ENCODE data around the gene ITGB5.
A peak's percentile ranks its signal among the peaks of the same experiment; 100 is the strongest.

The ITGB5 gene

DNA sequence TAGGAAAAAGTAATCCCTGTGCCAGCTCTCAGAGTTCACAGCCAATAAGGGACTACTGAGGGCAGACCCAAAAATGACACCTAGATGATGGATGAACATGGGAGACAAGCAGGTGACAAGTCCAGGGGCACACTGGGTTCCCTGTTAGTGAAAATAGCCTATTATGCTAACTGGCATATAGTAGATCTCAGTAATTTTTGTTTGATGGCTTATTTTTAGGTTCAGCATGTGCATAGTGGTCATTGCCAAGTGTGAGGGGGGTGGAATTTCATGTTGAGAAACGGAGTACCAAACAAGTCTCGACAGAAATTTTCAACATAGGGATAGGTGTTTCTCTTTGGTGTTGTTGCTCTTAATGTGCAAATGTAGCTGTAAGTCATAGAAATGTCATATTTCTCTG is 6.4 kb upstream of the ITGB5 start:
- DNase-seq (ENCODE audit: low spot score): no peak

DNA sequence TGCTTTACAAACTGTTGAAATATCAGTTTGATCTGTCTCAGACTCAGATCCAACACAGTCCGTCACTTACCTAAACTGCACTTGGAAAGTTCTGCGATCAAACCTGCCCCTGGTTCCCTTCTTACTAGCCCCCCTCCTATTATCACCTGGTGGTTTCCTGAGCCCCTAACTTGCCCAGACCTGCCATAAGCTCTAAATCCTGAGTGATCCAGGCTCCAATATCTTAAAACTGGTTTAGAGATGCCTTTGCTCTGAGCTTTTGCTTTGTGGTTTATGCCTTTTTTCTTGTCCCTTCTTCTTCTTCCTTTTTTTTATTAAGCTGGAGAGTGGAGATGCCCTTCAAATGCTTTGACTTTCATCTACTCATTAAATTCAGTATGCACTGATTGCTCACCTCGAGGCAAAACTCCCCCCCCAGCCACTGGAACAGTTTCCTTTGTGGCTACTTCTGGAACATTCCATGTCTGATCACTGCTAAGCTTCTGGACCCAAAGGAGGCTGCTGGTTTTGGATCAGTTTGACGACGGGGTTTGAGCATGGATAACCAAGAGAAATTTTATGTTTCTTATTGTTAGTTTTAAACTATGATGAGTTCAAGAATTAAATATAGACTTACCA is 3.5 kb upstream of the ITGB5 start:
- DNase-seq (ENCODE audit: low spot score): no peak

DNA sequence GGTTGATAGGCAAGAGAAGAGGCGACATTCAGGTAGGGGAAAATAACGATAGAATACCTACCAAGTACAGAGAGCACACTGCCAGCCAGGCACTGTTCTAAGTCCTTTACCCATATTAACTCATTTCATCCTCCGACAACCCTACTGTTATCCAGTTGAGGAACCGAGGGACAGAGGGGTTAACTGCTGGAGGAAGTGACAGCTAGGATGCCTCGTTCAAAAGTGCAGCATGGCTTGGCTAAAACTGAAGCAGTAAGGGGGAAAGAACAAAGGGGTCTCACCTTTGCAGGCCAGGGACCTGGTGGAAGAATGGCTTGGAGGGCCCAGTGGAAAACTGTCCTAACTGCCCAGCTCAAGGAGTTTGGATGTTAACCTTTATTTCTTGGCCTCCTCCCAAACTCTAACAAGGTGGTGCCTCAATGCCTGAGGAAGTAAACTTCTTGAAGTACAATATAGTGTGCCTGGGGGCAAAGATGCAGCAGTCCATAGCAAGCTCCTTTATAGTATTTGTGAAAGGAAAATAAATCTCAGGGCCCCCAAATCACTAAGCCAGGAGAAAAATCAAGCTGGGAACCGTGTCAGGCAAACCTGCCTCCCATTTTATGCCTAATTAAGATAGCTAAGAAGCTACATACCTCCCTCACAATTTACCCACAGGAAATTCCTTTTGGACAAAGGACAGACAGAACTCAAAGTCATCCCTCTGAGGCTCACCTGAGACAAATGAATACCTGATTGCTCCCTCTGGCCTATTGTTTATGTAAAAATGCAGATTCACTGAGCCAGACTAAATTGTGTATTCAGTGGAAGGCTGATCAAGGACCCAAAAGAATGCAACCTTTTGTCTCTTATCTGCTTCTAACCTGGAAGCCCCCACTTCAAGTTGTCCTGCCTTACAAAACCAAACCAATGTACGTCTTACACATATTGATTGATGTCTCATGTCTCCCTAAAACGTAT is 1.6 kb upstream of the ITGB5 start:
- DNase-seq (ENCODE audit: low spot score): no peak

DNA sequence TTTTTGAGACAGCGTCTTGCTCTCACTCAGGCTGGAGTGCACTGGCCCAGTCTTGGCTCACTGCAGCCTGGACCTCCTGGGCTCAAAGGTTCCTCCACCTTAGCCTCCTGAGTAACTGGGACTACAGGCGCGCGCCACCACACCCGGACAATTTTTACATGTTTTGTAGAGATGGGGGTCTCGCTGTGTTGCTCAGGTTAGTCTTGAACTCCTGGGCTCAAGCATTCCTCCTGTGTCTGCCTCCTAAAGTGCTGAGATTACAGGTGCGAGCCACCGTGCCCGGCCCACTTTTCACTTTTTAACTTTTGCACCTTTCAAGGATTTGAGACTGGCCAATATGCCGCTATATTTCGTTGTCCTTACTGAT is 750 bp upstream of the ITGB5 start:
- no peak for DNase-seq (ENCODE audit: low spot score)

DNA sequence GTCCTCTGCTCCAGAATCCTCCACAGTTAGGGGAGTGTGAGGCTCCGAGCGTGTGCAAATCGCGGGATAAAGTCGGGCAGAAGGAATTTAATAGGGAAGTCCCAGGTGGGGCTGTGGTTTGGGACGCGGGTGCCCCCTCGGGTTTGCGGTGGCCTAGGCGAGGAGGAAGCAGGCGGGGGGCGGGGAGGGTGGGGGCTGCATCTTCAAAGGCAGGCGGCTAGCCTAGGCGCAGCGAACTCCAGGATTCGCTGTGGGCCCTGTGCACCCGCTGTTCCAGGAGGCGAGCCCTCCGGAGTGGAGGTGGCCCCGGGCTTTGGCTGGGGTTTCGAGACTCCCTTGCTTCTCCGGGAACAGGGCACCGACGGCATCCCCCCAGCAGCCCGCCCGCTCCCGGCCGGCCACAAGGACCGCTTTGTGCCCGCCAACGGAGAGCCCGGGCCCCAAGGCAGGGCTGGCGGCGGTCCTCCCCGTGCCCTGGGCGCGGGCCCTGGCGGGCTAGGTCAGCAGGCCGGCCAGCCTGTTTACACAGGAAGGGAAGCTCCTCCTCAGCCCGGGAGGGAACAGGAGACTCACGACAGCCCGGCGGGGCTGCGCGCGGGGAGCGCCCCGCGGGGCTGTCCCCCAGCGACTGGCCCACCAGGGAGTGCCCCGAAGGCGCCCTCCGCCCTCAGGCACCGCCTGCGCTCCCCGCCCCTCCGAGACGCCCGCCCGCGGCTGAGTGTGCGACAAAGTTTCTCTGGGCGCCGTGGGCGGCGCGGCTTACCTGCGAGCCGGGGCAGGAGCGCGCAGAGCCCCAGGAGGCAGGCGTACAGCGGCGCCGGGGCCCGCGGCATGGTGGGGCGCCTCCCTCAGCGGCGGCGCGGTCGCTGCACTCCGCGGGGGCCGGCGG is 753 bp downstream of the ITGB5 start:
- DNase-seq (ENCODE audit: low spot score): peak; percentile 69

DNA sequence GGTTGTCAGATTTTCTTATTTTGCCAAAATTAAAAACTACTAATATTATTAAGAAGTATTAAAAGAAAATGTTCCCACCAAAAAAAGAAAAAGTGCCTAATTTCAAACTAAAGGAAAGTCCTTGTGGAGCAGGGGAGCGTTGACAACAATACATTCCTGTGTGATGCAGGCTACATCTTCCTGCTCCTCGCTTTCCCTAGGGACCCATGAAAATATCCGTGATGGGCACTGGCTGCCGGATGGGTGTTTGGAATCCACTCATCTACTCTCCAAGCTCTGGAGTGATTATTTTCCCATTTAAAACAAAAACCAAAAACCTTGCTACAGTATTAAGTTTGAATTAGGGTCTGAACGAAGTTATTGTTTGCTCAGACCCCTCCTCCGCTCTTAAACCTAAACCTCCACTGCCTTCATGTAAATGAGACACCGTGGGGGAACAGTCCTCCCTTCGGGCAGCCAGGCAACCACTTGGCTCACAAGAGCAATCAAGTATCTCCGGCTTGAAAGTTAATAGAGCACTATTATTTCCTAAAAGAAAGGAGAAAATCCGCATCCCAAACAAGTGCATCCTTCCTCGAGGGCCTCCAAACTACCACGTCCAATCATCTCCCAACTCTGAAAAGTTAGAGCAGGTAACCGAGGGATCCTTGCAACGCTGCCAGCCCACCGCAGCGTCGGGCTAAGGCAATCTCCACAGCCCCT is 1.5 kb downstream of the ITGB5 start:
- peak; percentile 83 for DNase-seq (ENCODE audit: low spot score)

DNA sequence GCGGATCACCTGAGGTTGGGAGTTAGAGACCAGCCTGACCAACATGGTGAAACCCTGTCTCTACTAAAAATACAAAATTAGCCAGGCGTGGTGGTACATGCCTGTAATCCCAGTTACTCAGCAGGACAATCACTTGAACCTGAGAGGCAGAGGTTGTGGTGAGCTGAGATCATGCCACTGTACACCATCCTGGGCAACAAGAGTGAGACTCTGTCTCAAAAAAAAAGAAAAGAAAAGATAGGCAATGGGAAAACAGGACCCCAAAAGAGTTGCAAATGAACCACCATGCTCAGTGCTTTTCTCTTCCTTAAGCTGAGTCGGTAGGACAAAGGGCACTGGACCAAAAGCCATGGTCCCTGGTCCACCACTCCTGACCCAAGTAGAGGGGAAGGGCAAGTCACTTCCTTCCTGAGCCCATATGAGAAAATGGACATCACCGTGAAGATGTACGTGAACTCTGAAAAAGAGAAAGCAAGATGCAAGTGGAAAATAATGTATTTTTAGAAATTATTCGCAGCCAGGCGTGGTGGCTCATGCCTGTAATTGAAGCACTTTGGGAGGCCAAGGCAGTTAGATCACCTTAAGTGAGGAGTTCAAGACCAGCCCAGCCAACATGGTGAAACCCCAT is 2.6 kb downstream of the ITGB5 start:
- DNase-seq (ENCODE audit: low spot score): no peak

DNA sequence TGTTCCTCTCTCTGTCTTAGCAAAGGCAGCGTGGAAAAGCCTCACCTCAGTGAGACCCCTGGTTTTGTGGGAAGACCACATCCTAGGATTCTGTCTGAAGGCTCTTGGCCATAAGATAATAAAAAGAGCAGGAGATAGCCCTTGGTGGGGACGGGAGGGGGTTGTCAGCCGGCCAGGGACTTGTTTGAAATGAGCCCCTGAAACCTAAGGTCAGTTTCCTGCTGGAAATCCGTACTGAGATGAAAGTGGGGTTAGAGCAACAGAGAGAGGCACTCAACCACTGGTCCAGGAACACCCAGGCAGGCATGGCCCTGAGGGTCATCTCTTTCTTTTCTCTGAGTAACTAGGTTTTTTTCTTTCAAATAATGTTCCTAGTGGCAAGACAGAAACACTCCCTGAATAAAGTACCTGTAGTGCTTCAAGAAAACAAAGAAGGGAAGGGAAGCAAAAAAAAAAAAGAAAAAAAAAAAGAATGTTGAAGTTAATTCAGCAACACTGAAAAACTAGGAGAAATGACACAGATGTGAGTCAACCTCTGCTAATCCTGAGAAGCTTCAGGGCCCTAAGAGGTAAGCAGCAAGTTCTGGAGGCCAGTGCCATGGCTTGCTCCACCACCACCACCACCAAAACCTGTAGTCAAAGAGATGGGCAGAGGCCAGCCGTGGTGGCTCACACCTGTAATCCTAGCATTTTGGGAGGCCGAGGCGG is 3.2 kb downstream of the ITGB5 start:
- DNase-seq (ENCODE audit: low spot score): no peak

DNA sequence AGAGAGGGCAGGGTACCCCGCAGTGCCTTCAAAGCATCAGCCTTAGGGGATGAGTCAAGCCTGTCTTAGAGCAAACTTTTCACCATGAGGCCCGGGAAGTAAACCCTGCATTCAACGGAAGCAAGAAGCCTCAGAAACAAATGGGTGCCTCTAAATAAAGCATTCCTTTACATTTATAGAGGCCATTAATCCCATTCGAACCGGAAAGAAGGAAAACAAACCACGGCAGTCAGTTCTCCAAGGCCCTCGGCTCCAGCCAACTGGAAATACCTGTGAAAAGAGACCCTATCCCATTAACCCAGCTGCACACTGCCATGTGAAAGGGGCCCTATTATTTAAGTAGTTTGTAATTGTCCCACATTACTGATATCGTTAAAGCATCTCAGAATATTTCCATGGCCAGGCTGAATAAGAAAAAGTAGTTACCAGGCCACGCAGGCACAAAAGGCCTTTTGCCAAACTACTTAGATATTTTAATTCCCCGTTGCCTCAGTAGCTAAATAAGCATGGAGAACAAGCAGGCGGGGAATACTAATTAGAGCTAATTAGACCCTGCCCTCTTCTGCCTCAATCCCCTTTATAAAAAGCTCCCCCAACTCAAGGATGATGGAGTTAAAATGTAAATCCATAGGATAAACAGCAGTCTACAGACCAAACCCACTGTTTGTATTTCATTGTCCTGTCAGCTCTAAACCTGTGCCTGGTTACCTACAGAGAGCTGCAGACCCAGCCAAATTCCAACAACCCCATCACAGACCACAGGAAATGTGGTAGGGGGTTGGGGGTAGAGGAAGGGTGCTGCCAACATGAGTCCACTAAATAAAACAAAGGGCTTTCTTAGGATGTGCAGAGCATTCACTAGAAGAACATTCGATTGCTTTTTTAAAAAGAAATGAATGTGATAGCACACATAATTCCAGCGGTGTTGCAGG is 4.1 kb downstream of the ITGB5 start:
- DNase-seq (ENCODE audit: low spot score): no peak

DNA sequence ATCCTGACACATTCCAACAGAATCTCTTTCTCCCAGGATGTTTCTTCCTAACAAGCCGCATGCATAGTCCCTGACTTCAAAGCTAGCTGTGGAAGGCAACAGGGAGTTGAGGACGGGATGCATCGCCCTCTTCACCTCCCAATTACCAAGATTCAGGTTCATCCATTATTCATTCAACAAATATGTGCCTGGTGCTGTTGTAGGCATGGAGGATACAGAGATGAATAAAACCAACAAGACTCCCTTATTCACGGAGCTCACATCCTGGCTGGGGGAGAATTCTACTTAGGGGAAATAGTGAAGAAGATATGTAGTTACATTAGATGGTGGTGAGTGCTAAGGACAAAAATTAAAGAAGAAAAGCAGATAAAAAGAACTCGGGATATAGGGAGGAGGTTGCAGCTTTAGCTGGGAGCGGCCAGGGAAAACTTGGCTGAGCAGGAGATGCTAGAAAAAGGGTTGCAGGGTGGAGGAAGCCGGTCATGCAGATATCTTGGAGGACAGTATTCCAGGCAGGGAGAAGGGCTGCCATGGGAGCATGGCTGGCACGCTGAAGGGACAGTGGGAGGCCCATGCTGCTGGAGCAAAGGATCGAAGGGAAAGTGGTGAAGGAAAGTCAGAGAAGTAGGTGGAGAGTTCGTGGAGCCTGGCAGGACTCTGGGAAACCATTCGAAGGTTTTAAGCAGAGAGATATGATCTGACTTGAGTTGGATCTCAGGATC is 5.0 kb downstream of the ITGB5 start:
- DNase-seq (ENCODE audit: low spot score): no peak

DNA sequence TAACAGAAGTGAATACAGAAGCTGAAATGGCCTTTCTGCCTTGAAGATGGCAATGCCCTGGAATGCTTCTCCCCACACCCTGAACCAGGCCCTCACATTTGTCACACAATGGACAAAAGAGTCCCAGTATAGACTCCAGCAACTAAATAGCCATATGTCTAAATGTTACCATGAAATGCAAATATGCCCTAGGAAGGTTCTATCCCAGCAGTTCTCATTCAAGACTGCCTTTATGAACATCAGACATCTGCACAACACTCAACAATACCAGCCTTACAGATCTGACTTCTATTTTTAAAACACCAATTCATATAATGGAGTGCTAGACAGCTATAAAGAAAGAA is 7.9 kb downstream of the ITGB5 start:
- no peak for DNase-seq (ENCODE audit: low spot score)

DNA sequence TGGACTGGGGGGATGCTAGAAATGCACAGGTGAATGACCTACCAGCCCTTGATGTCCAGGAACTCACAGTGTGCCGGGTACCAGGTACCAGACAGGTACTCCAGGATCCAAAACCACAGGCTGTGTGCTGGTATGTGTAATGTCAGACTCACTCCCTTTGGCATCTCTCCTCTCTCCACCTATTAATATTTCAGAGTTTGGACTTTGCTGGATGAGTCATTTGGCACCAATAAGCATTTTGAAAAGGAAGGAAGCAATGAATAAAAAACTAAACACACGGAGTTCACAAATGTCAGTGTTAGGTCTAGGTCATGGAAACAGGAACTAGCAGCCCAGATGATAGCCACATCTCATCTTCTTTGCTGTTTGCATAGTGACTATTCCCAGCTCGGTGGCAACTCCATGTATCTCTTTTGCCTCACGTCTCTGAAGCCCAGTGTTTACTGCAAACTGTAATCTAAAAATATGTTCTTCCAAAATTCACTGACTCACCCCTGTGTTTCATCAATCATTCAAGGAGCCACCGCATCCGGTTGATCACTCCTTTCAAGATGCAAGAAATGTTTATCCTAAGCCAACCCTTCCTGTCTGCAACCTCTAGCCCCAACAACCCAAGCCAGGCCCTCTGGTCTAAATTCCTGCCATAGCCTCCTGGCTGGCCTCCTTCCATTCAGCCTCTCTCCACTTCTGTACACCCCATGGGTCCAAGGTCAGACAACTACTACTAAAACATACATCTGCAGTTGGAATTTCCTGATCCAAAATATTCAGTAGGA is 8.4 kb downstream of the ITGB5 start:
- DNase-seq (ENCODE audit: low spot score): peak; percentile 86

DNA sequence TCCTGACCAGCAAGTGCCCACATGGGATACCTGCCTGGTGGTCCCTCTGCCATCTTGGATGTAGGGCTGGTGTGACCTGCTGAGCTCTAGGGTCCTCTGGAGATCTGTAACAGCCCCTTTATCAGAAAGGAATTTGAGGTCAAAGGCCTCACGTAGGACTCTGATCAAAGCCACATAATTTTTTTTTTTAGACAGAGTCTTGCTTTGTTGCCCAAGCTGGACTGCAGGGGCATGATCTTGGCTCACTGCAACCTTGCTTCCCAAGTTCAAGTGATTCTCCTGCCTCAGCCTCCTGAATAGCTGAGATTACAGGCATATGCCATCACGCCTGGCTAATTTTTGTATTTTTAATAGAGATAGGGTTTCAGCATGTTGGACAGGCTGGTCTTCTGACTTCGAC is 9.5 kb downstream of the ITGB5 start:
- no peak for DNase-seq (ENCODE audit: low spot score)

DNA sequence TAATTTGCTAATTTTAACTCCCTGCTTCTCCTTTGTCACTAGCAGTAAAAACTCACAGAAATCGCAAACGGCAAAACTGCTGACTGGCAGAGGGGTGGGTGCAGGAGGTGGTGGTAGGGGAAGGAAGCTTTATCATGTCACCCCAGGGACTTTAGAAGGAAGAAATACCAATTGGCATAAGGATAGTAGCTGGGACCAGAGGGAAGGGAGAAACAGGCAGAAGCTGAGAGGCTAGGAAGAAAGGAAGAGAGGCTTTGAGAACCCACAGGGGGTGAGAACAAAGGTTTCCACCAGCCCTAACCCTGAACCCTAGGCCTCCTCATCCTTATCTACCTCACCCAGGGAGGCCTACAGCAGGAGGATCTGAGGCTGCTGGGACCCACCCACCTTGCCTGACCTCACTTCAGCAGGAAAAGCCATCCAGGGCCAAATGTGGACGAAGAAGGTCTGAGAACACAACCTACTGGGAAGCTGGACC is 10.7 kb downstream of the ITGB5 start:
- no peak for DNase-seq (ENCODE audit: low spot score)

DNA sequence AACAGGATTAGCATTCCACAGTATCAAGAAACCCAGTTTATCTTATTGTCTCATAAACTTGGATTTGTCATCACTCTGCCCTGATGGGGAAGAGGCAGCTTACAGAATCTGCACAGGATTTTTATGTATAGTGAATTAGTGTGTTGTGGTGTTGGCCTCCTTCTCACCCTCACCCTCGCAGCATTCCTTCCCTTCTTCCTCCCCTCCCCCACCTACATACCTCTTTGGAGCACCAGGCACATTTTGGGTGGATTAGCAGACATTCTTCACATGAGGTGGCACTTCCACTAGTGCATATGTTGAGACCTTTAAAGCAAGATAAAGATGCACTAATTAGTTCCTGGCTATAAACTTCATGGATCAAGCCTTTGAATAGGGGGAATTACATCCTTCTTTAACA is 13.9 kb downstream of the ITGB5 start:
- DNase-seq (ENCODE audit: low spot score): peak; percentile 17

DNA sequence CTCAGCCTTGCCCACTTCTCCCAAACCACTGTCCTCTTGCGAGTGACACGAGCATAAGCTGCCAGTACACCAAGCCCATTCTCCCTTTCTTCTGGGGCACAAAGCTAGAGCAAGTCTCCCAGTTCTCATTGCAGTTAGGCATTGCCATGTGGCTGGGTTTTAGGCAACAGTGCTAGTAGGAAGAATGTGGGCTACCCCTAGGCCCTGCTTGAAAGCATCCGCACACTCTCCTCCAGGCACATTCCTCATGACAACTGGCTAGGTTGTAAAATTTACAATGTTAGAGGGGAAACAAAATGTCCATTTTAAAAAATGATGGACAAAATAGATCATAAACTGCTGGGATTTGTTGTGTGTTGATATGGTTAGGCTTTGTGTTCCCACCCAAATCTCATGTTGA is 19.7 kb downstream of the ITGB5 start:
- DNase-seq (ENCODE audit: low spot score): no peak

DNA sequence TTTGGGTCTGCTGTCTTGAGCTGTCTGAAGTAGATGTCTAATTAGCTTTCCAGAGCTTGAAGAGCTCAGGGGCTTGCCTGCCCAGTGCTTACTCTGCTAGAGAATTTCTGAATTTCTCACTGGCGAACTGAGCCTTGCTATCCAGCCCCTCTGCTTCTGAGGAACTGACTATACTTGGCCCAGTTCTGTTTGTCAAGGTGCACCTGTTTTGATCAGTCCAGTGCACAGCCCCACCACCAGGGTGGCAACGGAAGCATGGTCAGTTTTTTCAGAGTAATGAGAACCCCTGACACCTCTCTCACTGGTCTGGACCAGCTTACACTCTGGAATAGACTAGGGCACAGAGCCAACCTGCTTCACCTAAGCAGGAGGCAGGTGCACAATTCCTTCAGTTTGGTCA is 25.2 kb downstream of the ITGB5 start:
- DNase-seq (ENCODE audit: low spot score): no peak

DNA sequence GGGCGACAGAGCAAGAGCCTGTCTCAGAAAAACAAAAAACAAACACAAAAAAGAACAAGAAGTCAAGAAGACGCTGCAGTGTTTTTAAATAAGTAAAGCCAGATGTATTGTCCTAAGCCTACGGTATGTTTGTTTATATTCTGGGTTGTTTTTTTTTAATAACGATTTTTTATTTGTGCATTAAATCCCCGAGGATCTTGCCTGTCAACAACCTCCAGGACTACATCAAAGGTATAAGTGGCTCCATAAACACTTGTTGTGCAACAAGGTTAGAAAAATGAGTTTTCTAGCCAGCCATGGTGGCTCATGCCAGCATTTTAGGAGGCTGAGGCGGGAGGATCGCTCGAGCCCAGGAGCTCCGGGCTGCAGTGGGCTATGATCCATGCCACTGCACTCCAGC is 26.1 kb downstream of the ITGB5 start:
- DNase-seq (ENCODE audit: low spot score): no peak
